Stomach (tissue), 4 donors: ENCODE results near the gene E2F7.

ENCODE experiments used
- EP300 ChIP-seq: sonication (generic); formaldehyde crosslinking; IDR thresholded peaks from one replicate; pipeline ENCODE4 v1.6.1; 2017; ENCODE audit warnings: antibody characterized with exemption
- POLR2A ChIP-seq, 4 donors: fragments of 450-650 bp; IDR thresholded peaks; one replicate each; pipeline ENCODE4 v1.6.1; 2016; ENCODE audit warnings: antibody characterized with exemption in 4 of 4, control low read depth in 2 of 4, mild to moderate bottlenecking in 1 of 4, moderate library complexity in 1 of 4
- POLR2AphosphoS5 ChIP-seq, 3 donors: sonication (generic); formaldehyde crosslinking; IDR thresholded peaks; one replicate each; pipeline ENCODE4 v1.6.1; 2016; ENCODE audit warnings: antibody characterized with exemption in 3 of 3
- TF ChIP-seq, protein P1 (sequence below), 7 experiments: fragments of 450-650 bp in 4 of 7; fragments of 200-600 bp in 3 of 7; sonication (generic) in 3 of 7; IDR thresholded peaks; one replicate each; pipeline ENCODE4 v1.5.1; 2016 to 2019; ENCODE audit warnings: antibody characterized with exemption in 7 of 7, control low read depth in 2 of 7, mild to moderate bottlenecking in 1 of 7

DNA sequence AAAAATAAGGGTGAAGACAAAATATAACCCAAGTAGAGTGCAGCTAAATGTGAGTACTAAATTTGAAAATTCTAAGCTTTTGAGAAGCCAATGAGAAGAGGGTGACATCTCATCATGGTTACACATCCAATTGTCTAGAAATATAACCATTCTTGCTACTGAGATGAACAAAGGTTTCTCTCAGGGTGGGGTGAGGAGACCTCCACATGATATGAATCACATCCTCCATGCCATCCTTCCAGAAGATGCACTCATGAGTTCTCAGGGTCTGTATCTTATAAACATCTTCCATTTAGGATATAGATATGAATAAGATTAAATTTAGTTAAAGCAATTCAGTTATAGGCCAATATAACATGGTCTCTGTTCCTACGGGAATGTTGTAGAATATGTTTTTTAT lies 38.9 kb upstream of the E2F7 start:
- TF ChIP-seq, protein P1, sequence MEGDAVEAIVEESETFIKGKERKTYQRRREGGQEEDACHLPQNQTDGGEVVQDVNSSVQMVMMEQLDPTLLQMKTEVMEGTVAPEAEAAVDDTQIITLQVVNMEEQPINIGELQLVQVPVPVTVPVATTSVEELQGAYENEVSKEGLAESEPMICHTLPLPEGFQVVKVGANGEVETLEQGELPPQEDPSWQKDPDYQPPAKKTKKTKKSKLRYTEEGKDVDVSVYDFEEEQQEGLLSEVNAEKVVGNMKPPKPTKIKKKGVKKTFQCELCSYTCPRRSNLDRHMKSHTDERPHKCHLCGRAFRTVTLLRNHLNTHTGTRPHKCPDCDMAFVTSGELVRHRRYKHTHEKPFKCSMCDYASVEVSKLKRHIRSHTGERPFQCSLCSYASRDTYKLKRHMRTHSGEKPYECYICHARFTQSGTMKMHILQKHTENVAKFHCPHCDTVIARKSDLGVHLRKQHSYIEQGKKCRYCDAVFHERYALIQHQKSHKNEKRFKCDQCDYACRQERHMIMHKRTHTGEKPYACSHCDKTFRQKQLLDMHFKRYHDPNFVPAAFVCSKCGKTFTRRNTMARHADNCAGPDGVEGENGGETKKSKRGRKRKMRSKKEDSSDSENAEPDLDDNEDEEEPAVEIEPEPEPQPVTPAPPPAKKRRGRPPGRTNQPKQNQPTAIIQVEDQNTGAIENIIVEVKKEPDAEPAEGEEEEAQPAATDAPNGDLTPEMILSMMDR (IDR thresholded peaks at IDR 0.05): no peak
- TF ChIP-seq POLR2A (IDR thresholded peaks at IDR 0.05): no peak
- TF ChIP-seq POLR2AphosphoS5 (IDR thresholded peaks at IDR 0.05): no peak
- TF ChIP-seq EP300: no peak
